GM21447 (cell line): Measurements from ENCODE around the gene SKIC8.

Source experiments
- ATAC-seq: cut with Tn5 transposase; IDR thresholded peaks from one replicate; pipeline ENCODE4 v1.9.1; 2021; ENCODE audit not compliant: unreplicated experiment

The SKIC8 gene

DNA sequence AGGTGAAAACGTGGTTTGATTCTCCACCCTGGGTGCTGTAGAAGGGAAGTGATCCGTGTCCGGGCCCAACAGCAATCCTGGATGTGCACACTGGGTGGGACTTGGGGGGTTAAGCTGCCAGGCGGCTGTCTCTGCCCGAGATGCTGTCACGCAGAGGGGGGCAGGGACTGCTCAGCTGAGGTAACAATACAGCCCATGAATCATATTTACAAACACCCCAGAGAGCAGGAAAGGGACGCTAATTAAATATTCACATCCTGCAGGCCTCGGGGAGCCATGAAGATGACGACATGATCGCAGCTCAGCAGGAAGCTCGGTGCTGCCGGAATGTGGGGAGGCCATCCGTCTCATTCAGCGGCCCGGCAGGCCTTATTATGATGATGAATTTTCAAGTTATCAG lies 22.8 kb upstream of the SKIC8 start:
- no peak for ATAC-seq

DNA sequence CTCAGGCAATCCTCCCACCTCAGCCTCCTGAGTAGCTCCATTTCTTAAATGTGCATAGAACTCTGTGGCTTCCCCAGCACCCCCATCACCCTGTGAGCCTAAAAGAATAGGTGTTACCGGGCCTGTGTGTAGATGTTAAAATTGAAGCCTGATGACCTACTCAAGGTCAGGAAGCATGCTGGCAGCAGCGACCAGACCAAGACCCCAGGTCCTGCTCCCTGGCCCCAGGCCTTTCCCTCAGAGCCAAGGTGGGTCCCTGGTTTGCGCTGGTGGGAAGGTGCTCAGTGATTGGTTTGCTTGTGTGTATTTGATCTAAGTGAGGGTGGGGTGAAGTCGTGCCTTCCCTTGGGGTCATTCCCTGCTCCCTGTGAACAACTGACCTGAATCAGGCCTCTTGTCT lies 22.4 kb upstream of the SKIC8 start:
- no peak for ATAC-seq

GRCh38 chr15:78321041-78321570 lies 21.7 kb upstream of the SKIC8 start:
- no peak for ATAC-seq

GRCh38 chr15:78320183-78320582 lies 20.8 kb upstream of the SKIC8 start:
- no peak for ATAC-seq

DNA sequence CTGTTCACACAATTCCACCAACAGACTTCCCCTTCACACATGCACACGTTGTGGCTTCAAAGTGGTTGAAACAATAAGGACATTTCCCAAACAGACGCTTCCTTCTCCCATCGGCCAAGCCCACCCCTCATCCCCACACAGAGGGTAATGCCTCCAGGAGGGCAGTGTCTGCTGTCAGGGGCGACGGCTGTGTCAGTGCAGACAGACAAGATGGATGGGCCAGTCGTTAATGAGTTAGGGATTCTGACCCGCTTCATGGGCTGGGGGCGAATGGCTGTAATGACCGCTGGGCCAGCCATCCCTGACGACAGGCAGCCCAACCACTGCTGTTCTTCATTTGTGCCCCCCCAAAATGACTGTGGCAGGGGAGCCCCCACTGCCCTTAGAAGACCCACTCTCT lies 20.2 kb upstream of the SKIC8 start:
- no peak for ATAC-seq

DNA sequence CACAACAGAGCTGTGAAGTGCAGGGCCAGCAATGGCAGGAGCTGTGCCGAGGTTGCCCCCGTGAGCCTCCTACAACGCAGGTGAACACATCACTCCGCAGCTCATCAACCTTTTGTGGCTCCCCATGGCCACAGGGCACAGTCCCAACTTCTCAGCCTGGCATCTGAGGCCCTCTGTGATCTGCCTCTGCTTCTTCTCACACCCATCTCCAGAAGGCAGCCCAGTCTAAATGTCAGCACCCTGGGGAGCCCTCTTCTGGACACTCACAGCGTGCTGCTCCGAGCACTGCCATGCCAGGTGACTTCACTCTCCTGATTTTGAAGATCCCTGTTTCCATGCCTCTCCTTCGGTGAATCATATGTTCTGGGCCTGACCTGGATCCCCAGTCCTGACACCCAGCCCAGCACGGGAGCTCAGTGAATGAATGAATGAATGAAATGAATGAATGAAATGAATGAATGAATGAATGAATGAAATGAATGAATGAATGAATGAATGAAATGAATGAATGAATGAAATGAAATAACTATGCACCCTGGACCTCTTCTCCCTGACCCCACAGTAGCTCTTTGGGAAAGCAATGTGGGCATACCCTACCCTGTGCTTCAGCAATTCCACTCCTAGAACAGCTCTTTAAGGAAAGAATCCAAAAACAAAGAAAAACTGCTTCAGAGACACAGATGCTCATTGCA lies 17.9 kb upstream of the SKIC8 start:
- no peak for ATAC-seq

DNA sequence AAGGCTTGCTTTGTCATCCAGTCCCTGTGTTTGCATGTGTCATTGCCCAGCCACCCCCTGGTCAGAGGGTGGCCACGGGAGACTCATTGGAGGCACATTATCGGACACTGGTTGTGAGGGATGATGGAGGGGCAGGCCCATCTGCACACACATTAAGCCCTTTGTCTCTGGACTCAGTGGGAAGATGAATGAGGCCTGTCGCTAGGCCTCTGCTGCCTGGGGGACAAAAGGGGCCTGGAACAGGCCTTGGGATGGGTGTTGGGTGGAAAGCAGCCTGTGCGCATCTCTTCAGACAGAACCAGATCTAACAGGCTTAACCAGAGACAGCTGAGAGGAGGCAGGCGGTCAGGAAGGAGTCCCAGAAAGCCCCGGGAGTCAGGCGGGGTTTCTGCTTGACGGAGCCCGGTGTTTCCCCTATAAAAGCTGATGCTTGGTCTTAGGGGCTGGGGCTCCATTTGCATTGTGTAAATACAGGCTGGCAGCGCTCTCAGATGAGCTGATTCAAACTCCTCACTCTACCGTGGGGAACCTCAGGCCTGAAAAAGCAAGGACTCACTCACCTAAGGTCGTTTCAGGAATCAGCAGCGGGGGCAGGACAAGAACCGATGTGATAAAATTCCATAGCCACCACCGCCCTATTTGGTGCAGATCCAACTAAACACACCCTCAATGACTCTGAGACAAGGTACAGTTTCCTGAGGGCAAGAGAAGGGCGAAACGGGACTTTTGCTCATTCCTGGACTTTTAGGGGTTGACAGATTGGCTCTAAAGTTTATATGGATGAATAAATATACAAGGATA lies 17.1 kb upstream of the SKIC8 start:
- ATAC-seq = peak; percentile 64

DNA sequence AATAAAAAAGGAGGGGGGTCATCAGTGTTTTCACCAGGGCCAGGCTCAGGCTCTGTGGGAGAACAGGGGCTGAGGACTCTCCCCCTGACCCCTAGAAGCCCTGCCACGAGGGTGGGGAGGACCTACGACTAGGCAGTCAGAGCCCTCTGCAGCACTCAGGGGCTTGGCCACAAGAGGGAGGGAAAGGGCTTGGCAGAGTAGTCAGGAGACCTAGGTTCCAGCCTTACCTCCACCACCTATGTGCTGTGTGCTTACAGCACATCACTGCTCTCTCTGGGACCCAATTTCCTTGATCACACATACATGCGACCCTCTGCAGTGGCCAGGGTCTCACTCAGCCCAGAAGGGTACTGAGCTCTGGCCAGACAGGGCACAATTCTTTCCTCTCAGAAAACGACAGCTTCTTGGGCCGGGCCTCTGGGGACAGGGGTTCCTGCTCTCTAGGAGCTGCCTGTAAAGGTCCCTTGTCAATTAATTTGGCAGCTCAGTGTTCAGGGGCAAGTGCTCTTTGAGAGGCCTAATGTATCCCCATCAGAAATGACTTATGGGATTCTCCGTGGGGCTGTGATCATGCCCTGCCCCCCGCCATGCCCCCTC lies 16.4 kb upstream of the SKIC8 start:
- no peak for ATAC-seq

- ATAC-seq = no peak
Measured at GRCh38 chr15:78314181-78314581, 14.8 kb upstream of the SKIC8 start.

GRCh38 chr15:78313383-78313782 lies 14.0 kb upstream of the SKIC8 start:
- ATAC-seq = no peak

- ATAC-seq = no peak
Measured at GRCh38 chr15:78312957-78313356, 13.5 kb upstream of the SKIC8 start.

GRCh38 chr15:78312536-78312935 lies 13.1 kb upstream of the SKIC8 start:
- ATAC-seq = no peak

DNA sequence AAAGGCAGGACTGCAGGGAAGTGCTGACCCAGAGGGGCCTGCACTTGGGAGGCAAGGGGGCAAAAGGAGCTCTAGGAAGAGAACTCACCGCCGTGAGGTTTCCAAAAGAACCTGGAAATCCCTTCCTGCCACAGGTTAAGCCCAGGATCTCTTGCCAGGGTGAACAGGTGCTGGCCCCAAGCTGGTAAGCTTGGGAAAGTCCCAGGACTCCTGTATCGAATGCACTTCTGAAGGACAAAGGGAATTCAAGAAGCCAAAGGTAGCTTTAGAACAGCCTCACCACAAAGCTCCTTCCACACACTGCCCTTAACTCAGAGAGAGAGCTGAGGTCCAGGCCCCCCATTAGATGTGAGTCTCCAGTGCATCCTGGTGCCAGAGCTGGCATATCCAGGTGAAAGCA lies 11.9 kb upstream of the SKIC8 start:
- ATAC-seq = no peak

DNA sequence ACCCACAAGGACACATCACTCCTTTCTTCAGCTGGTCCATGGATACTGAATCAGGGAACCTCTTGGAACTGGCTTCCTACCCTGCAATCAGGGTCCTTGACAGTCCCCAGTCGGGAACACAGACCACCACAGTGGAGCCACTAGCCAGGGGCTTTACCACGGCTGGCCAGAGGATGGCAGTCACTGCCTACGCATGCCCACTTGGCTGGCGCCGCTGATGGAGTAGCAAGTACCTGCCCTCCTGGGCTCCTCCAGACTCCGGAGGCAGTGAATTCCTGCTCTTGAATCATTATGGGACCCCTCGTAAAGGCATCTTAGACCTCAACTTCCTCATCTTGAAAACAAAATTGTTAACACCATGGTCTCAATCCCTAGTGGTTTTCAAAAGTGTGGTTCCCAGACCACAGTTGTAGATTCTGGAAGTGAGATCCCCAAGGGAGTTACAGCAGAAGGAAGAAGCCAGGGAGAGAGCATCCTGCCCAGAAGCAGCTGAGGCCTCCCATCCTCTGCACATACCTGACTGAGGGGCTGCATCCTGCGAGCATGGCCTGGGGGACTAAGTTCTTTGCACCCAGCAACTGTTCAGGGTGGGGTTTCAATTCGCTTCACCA lies 9.1 kb upstream of the SKIC8 start:
- ATAC-seq = no peak

GRCh38 chr15:78307976-78308375 lies 8.6 kb upstream of the SKIC8 start:
- ATAC-seq = no peak

DNA sequence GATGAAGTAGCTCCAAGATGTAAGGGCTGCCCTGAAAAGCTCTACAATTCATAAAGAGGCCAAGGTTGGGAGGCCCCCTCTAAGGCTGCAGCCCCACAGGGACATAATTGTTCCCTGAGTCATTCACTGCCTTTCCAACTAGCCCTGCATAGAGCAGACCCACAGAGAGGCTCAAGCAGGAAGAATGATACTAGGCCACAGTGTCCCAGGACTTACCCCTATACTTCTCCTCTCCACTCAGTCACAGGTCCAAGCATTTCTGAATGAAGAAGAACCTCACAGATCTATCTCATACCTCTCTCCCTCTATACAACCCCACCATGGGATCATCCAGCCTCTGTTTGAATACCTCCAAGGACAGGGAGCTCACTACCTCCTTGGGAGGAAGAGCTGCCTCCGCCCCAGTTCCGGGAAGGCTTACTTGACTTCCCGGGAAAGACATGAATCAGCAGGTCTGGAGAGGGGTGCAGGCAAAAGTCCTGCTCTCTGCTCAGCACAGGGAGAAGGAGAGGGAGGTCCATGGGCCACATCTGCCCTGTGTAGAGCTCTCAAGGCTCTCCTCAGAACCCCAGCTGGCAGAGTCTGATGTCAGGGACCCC lies 6.9 kb upstream of the SKIC8 start:
- ATAC-seq = no peak

DNA sequence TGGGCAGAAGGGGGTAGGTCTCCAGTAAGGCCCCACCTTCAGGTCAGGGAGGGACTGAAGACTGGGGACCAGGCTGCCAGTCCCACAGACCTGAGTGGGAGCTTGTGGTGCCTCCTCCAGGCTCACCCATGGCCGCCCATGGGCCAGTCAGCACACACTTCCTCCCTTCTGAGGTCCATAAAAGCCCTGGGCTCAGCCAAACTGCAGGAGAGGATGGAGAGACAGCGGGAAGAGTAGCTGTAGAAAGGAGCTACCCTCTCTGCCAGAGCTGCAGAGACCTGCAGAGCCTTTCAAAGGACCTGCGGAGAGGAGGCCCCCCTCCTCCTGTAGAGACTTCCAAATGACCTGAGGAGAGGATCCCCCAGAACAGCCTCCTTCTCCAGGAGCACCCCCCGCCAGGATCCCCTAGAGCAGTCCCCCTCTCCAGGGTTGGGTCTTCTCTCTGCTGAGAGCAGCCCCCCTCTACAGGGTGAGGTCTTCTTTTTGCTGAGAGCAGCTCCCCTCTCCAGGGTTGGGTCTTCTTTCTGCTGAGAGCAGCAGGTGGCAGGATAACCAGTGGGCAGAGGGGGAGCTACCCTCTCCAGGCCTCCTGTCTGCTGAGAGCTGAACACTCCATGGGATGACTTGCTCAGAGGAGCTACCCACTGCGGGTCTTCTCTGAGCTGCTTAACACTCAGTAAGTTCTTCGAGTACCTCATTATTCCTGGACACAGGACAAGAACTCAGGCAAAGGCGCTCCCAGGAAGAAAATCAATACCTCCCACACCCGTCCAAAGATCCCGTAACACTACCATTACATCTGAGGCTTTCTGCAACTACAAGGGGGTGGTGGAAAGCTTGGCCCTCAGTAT lies 5.0 kb upstream of the SKIC8 start:
- no peak for ATAC-seq

DNA sequence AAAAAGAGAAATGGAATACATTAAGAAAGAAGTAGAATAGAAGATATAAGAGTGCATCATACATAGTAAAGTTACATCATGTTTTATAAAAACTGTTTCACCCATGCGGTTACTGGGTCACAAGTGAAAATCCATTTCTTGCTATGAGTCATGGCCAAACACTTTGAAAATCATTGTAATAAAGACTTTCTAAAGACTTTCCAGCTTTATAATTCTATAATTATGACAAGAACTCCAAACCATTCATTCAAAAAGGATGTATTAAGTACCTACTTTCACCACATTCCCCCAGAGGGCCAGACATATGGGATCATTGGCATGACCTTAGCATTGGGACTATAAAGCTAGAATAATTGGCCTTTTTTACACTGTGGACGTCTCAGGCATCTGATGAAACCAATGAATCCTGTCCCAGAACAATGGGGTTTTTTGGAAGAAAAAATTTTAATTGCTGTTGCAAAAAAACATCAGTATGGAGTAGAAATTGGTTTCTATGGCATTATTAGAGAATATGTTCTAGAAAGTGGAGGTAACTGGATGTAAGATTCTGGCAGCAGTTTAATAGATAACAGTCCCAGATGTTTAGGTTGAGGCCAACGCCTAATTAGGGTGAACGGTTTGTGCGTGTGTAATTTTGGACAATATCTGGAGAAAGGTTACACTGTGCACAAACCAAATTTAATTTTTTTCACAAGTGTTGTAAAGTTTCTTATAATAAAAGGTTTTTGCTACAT lies 3.3 kb upstream of the SKIC8 start:
- no peak for ATAC-seq

DNA sequence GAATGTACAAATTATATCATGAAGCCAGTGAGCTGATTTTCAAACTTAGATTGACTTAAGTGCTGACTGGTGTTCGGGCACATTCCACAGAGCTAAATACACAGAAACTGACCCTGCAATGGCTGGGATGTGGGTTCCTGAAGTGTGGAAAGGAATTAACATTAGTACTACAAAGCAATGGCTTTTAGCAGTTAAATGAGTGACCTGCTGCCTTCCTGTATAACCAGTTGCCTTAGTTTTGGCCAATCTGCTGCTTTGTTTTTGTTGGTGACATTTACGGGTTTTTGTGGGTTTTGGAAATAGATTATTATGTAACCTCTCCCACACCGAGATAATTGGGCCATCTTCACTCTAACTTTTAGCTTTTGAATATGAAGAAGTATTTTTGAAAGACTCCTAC lies 2.4 kb upstream of the SKIC8 start:
- ATAC-seq = no peak

GRCh38 chr15:78301326-78301725 lies 1.9 kb upstream of the SKIC8 start:
- ATAC-seq = no peak
